Liver (tissue), 9 donors: ENCODE results near the gene PUS1. TPM values are rescaled to one million over a fixed set of nuclear protein-coding genes. Genes with fewer than 3 reads are reported as not detected.

Experiments used
- DNase-seq: peaks from one replicate; pipeline ENCODE4 v3.0.0-alpha.2; 2017; ENCODE audit warnings: low spot score
- H3K27ac ChIP-seq, 2 donors: one replicate each; pipeline ENCODE4 v1.7.0; 2013; ENCODE audit warnings: inconsistent platforms in 2 of 2, low read length in 2 of 2, control low read depth in 1 of 2, low read depth in 1 of 2, mild to moderate bottlenecking in 1 of 2
- H3K27me3 ChIP-seq, 4 donors: one replicate each; pipeline versions ENCODE4 v1.6.1 to v1.7.0; 2013; ENCODE audit warnings: low read length in 3 of 4, inconsistent platforms in 1 of 4, mild to moderate bottlenecking in 1 of 4, moderate library complexity in 1 of 4; ENCODE audit not compliant: control insufficient read depth in 4 of 4, insufficient read depth in 4 of 4
- H3K36me3 ChIP-seq, 4 donors: one replicate each; pipeline versions ENCODE4 v1.6.1 to v1.7.0; 2013; ENCODE audit warnings: low read length in 3 of 4, mild to moderate bottlenecking in 3 of 4, low read depth in 1 of 4, moderate library complexity in 1 of 4; ENCODE audit not compliant: control insufficient read depth in 4 of 4, insufficient read depth in 3 of 4
- H3K4me1 ChIP-seq, 4 donors: one replicate each; pipeline versions ENCODE4 v1.6.1 to v1.7.0; 2013; ENCODE audit warnings: low read length in 3 of 4, mild to moderate bottlenecking in 3 of 4, moderate library complexity in 1 of 4; ENCODE audit not compliant: control insufficient read depth in 4 of 4, insufficient read depth in 4 of 4
- H3K4me3 ChIP-seq, 3 donors: one replicate each; pipeline versions ENCODE4 v1.6.1 to v1.7.0; 2013; ENCODE audit warnings: low read length in 3 of 3, control low read depth in 1 of 3, low read depth in 1 of 3, mild to moderate bottlenecking in 1 of 3
- H3K9ac ChIP-seq, 2 donors: one replicate each; pipeline ENCODE4 v1.7.0; 2013; ENCODE audit warnings: low read length in 2 of 2, mild to moderate bottlenecking in 2 of 2, moderate library complexity in 2 of 2, control low read depth in 1 of 2, low read depth in 1 of 2
- H3K9me3 ChIP-seq, 4 donors: one replicate each; pipeline versions ENCODE4 v1.6.1 to v1.7.0; 2013; ENCODE audit warnings: low read length in 3 of 4; ENCODE audit not compliant: control insufficient read depth in 4 of 4
- ATF3 ChIP-seq: IDR thresholded peaks from 2 replicates; pipeline ENCODE4 v1.6.1; 2016; ENCODE audit warnings: antibody characterized with exemption
- CTCF ChIP-seq: fragments of 150-350 bp; IDR thresholded peaks from 2 replicates; pipeline ENCODE4 v1.5.1; 2017; ENCODE audit warnings: improper control_type of control experiment, low read depth, low read length; ENCODE audit not compliant: missing input control
- EGR1 ChIP-seq, 2 donors: IDR thresholded peaks; 2 replicates each; pipeline ENCODE4 v1.6.1; 2016 to 2018; ENCODE audit warnings: antibody characterized with exemption in 2 of 2, low read depth in 2 of 2
- FOXA1 ChIP-seq: IDR thresholded peaks from 2 replicates; pipeline ENCODE4 v1.6.1; 2016; ENCODE audit warnings: antibody characterized with exemption
- FOXA2 ChIP-seq: IDR thresholded peaks from 2 replicates; pipeline ENCODE4 v1.6.1; 2016; ENCODE audit warnings: antibody characterized with exemption
- HNF4A ChIP-seq, 2 donors: conservative IDR thresholded peaks; 2 replicates each; pipeline ENCODE4 v1.6.1; 2016; ENCODE audit warnings: antibody characterized with exemption in 2 of 2, mild to moderate bottlenecking in 2 of 2
- HNF4G ChIP-seq: IDR thresholded peaks from 2 replicates; pipeline ENCODE4 v1.6.1; 2016; ENCODE audit warnings: antibody characterized with exemption
- NR2F2 ChIP-seq: IDR thresholded peaks from 2 replicates; pipeline ENCODE4 v1.6.1; 2016; ENCODE audit warnings: antibody characterized with exemption
- RAD21 ChIP-seq, 2 donors: IDR thresholded peaks; 2 replicates each; pipeline ENCODE4 v1.6.1; 2016; ENCODE audit warnings: antibody characterized with exemption in 2 of 2, mild to moderate bottlenecking in 2 of 2
- REST ChIP-seq: IDR thresholded peaks from 2 replicates; pipeline ENCODE4 v1.6.1; 2016; ENCODE audit warnings: antibody characterized with exemption, mild to moderate bottlenecking
- RXRA ChIP-seq, 2 donors: IDR thresholded peaks; 2 replicates each; pipeline ENCODE4 v1.6.1; 2017 to 2018; ENCODE audit warnings: antibody characterized with exemption in 2 of 2, mild to moderate bottlenecking in 1 of 2
- SP1 ChIP-seq: IDR thresholded peaks from 2 replicates; pipeline ENCODE4 v1.6.1; 2018; ENCODE audit warnings: antibody characterized with exemption, mild to moderate bottlenecking
- TAF1 ChIP-seq: conservative IDR thresholded peaks from 2 replicates; pipeline ENCODE4 v1.6.1; 2016; ENCODE audit warnings: antibody characterized with exemption, mild to moderate bottlenecking
- YY1 ChIP-seq: IDR thresholded peaks from 2 replicates; pipeline ENCODE4 v1.6.1; 2016; ENCODE audit warnings: antibody characterized with exemption, mild to moderate bottlenecking
- ZBTB33 ChIP-seq: IDR thresholded peaks from 2 replicates; pipeline ENCODE4 v1.6.1; 2016; ENCODE audit warnings: antibody characterized with exemption
- WGBS: extraction: QIAGEN DNeasy Blood & Tissue Kit; methylation state at CpG from one replicate; pipeline ENCODE4 v1.1.7; 2013; 5-methylcytosine and 5-hydroxymethylcytosine counted together
- polyA plus RNA-seq, 2 donors: library from polyadenylated mRNA; stranded (reverse) in 1 of 2; unstranded in 1 of 2; fragments of 200-250 nt in 1 of 2; fragments of >200 nt in 1 of 2; fragmentation: Nextera tagmentation in 1 of 2; extraction: Ambion mirVana in 1 of 2; gene quantifications; one replicate each; pipeline versions ENCODE4 v1.2.1 to v1.2.3, GENCODE V29; 2013 to 2015
- total RNA-seq, 2 donors: library from RNA; depleted of rRNA; stranded (reverse); fragments of >200 nt; gene quantifications; one replicate each; pipeline ENCODE4 v1.2.3, GENCODE V29; 2014
- TF ChIP-seq, protein P1 (sequence below): IDR thresholded peaks from 2 replicates; pipeline ENCODE4 v1.6.1; 2016; ENCODE audit warnings: antibody characterized with exemption
- donor health status: healthy.
- donor health status: healthy.
- donor health status: healthy.
- donor health status: healthy.
- donor health status: healthy.

The PUS1 gene
- total and polyA plus RNA-seq, 4 donors: 6.1 to 24.4 (median 10.7) TPM

DNA sequence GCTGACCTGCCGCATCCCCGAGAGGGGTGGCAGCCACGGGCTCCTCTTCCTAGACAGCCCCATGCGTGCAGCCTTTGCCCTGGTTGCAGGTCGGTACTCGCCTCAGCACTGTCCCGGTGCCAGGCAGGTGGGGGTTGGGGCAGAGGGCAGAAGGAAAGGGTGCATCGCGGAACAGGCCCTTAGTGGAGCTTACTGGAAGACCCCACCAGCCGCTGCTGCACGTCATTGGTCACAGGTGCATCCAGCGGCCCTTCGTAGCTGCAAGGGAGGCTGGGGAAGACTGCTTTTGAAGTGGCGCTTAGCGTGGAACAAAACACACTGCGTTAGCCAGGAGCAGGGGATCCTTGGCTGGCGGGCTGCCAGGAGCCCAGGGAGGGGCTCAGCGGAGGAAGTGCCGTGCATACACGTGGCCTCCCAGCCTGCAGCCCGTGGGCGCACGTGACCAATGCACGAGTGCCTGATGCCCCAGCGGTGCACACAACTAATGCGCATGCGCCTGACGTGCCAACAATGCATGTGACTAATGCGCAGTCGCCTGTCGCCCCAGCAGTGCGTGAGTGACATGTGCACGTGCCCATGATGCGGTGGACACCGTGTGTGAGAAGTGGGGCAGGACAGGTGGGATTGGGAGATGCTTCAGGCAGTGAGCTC, 15.7 kb downstream of the PUS1 start:
- 95% methylated on average over 35 of the region's 35 CpGs for WGBS
- H3K27me3 ChIP-seq: no peaks in the 10 kb centered on the region
- no peak overlapping the region for H3K9ac ChIP-seq
- H3K36me3 ChIP-seq: peaks cover 5 to 31% (median 13%) of the 10 kb centered on the region in 4 donors
- TF ChIP-seq RXRA (IDR thresholded peaks at IDR 0.05) (no peak), RAD21 (IDR thresholded peaks at IDR 0.05) (no peak), FOXA1 (no peak), HNF4A (conservative IDR thresholded peaks at IDR 0.05) (no peak), FOXA2 (no peak), EGR1 (IDR thresholded peaks at IDR 0.05; ENCODE audit: low read depth in 2 of 2) (no peak), SP1 (no peak), CTCF (no peak), NR2F2 (no peak), ZBTB33 (no peak), HNF4G (no peak), TAF1 (no peak), ATF3 (no peak), REST (no peak), YY1 (no peak)
- TF ChIP-seq, protein P1, sequence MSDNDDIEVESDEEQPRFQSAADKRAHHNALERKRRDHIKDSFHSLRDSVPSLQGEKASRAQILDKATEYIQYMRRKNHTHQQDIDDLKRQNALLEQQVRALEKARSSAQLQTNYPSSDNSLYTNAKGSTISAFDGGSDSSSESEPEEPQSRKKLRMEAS: no peak
- DNase-seq: no peak
- H3K9me3 ChIP-seq: no peaks in the 10 kb centered on the region
- H3K27ac ChIP-seq: no peak overlapping the region
- H3K4me1 ChIP-seq: peaks cover 0 to 3% (median 0%) of the 10 kb centered on the region in 4 donors
- H3K4me3 ChIP-seq: no peak overlapping the region

DNA sequence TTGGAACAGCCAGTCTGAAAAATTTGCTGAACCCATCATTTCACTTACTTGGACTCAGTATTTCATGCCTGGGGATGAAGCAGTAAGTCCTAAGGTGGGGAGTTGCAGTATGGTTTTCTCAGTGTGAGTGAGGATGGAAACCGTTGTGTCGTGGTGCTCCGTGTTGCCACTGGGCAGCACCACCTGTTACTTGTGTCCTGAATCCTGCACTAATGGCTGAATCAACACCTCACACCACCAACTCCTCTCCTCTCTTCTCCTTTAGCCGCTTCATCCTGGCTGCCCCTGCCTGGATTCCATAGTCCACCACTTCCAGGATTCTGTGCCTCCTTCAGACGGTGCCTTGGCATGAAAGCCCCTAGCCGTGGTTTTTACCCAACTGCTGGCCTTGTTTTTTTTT, 17.7 kb downstream of the PUS1 start:
- no peak overlapping the region for H3K27ac ChIP-seq
- H3K36me3 ChIP-seq: peaks cover 5 to 22% (median 8%) of the 10 kb centered on the region in 4 donors
- WGBS: 85% methylated on average over 6 of the region's 6 CpGs
- H3K4me3 ChIP-seq: no peak overlapping the region
- no peaks in the 10 kb centered on the region for H3K27me3 ChIP-seq
- no peak for DNase-seq
- no peak overlapping the region for H3K9ac ChIP-seq
- no peaks in the 10 kb centered on the region for H3K9me3 ChIP-seq
- H3K4me1 ChIP-seq: peaks cover 0 to 14% (median 7%) of the 10 kb centered on the region in 4 donors
- TF ChIP-seq NR2F2 (no peak), CTCF (no peak)
